Measurements from ENCODE around the gene SEM1. TPM values are rescaled to one million over a fixed set of nuclear protein-coding genes. Genes with fewer than 3 reads are reported as not detected.

The SEM1 gene
- total and polyA plus RNA-seq, 3 donors from 2014 or later: 56.3 to 267 (median 59.7) TPM

- DNase-seq: no peak
- no peak for TF ChIP-seq CTCF (IDR thresholded peaks at IDR 0.05)
- no peak for TF ChIP-seq POLR2A (IDR thresholded peaks at IDR 0.05)
- Histone ChIP-seq H3K36me3 (ENCODE audit: low read depth, missing control alignments) (no peaks in the 10 kb centered on the region), H3K9me3 (no peaks in the 10 kb centered on the region), H3K27ac (no peak overlapping the region), H3K4me1 (no peaks in the 10 kb centered on the region), H3K4me3 (no peak overlapping the region), H3K27me3 (no peaks in the 10 kb centered on the region)
- 80 to 94% methylated on average over 1 of the region's 1 CpG for WGBS, 2 donors
- intact Hi-C loops (cut with DNase I; ENCODE audit: low total_unique reads): no loop called here
Measured at GRCh38 chr7:96675548-96675947, 34.1 kb downstream of the SEM1 start.

- DNase-seq: no peak
- 90 to 91% methylated on average over 4 of the region's 4 CpGs for WGBS, 2 donors
- TF ChIP-seq POLR2A (IDR thresholded peaks at IDR 0.05) (no peak), CTCF (IDR thresholded peaks at IDR 0.05) (no peak)
- no peaks in the 10 kb centered on the region for H3K36me3 ChIP-seq (ENCODE audit: low read depth, missing control alignments)
- no peak overlapping the region for H3K4me3 ChIP-seq
- no peaks in the 10 kb centered on the region for H3K4me1 ChIP-seq
- H3K27ac ChIP-seq: no peak overlapping the region
- no peaks in the 10 kb centered on the region for H3K9me3 ChIP-seq
- intact Hi-C loops (cut with DNase I; ENCODE audit: low total_unique reads): no loop called here
- no peaks in the 10 kb centered on the region for H3K27me3 ChIP-seq
Measured at GRCh38 chr7:96674565-96674964, 35.1 kb downstream of the SEM1 start.

GRCh38 chr7:96671854-96672253 lies 37.8 kb downstream of the SEM1 start:
- no peaks in the 10 kb centered on the region for H3K9me3 ChIP-seq
- no peak overlapping the region for H3K4me3 ChIP-seq
- intact Hi-C loops (cut with DNase I; ENCODE audit: low total_unique reads): no loop called here
- H3K4me1 ChIP-seq: no peaks in the 10 kb centered on the region
- no peaks in the 10 kb centered on the region for H3K27me3 ChIP-seq
- H3K27ac ChIP-seq: no peak overlapping the region
- H3K36me3 ChIP-seq (ENCODE audit: low read depth, missing control alignments): no peaks in the 10 kb centered on the region
- WGBS, 2 donors: 92 to 95% methylated on average over 3 of the region's 3 CpGs
- no peak for TF ChIP-seq POLR2A (IDR thresholded peaks at IDR 0.05)
- no peak for TF ChIP-seq CTCF (IDR thresholded peaks at IDR 0.05)
- no peak for DNase-seq

GRCh38 chr7:96670338-96671289 lies 39.0 kb downstream of the SEM1 start:
- no peak overlapping the region for H3K4me3 ChIP-seq
- no peaks in the 10 kb centered on the region for H3K27me3 ChIP-seq
- DNase-seq: no peak
- intact Hi-C loops (cut with DNase I; ENCODE audit: low total_unique reads): no loop called here
- H3K36me3 ChIP-seq (ENCODE audit: low read depth, missing control alignments): no peaks in the 10 kb centered on the region
- no peak overlapping the region for H3K27ac ChIP-seq
- WGBS, 2 donors: 89 to 90% methylated on average over 3 of the region's 3 CpGs
- H3K4me1 ChIP-seq: no peaks in the 10 kb centered on the region
- TF ChIP-seq POLR2A (IDR thresholded peaks at IDR 0.05) (no peak), CTCF (IDR thresholded peaks at IDR 0.05) (no peak)
- no peaks in the 10 kb centered on the region for H3K9me3 ChIP-seq

GRCh38 chr7:96669812-96670211 lies 39.8 kb downstream of the SEM1 start:
- DNase-seq: no peak
- intact Hi-C loops (cut with DNase I; ENCODE audit: low total_unique reads): no loop called here
- no peak for TF ChIP-seq POLR2A (IDR thresholded peaks at IDR 0.05)
- TF ChIP-seq CTCF (IDR thresholded peaks at IDR 0.05): no peak
- Histone ChIP-seq H3K4me3 (no peak overlapping the region), H3K27ac (no peak overlapping the region), H3K27me3 (no peaks in the 10 kb centered on the region), H3K4me1 (no peaks in the 10 kb centered on the region), H3K36me3 (ENCODE audit: low read depth, missing control alignments) (no peaks in the 10 kb centered on the region), H3K9me3 (no peaks in the 10 kb centered on the region)

Data from testis (tissue), 3 donors.